ENCODE results near the gene WDFY4.

The WDFY4 gene

DNA sequence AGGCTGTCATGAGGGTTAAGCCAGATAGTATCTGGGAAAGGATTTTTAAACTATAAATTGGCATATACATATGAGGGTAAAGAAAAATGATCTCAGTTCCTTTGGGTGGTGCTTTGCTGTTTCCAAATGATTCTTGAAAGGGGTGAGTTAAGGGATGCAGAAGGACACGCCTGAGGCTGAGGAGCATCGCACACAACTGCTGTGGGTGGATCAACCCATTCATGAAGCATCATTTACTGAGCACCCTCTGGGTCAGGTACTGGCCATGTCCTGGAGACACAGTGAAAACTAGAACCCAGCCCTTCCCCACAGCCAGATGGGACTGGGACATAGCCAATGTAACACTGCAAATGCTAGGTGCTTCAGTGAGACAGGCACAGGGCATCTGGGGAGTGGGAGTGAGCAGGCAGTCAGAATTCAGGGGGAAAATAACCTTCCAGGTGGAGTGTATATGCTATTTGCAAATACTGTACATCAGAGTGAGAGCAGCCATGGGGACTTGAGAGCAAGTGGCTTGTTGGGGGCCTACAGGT, 112.1 kb downstream of the WDFY4 start:
- DNase-seq (ENCODE audit: low spot score), result no peak

DNA sequence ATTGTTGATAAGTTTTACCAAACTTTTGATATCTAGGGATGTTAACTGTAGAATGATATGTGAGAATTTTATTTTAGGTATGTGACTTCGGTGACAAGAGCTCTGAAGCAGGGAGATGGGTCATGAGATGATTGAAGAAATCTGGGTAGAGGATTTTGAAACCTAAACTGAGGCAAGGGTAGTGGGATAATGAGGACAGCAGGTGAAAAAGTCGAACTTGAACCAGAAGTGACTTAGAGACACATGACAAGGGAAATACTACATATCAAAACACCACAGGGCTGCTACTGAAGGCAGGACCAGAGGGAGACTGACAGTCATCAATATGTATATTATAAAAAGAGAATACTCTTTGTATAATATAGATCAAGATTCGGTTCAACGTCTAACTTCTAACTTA, 113.2 kb downstream of the WDFY4 start:
- no peak for DNase-seq (ENCODE audit: low spot score)

DNA sequence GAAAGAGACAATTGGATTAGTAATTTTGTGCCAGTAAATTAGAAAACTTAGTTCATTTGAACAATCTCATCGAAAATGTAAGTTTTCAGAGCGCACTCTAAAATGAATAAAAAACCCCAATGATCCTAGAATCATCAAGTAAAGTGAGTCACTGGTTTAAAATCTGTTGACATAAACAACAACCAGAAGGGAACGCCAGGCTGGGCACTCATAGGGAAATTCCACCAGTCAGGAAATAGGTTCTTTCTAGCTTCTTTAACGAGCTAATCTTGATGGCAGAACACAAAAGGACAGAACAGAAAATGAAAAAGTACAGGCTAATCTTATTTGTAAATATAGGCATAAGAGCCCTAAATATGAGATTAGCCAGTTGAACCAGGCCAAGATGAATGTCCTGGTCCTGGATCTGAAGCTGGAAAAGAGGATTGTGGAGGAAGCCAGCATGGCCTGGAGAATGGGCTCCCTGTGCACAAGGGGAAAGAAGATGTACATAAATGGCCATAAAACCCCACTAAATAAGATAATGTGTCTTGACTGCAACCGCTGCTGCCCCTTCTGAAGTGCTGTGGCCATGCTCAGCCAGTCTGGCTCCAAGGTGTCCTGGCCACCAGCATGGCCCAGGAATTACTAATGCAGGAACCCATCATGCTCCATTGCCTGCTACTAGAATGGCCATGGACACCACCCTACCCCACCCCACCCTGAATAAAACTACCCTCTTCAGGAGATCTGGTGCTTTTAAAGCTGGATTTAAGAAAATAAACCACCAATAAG, 114.0 kb downstream of the WDFY4 start:
- DNase-seq (ENCODE audit: low spot score), result no peak

DNA sequence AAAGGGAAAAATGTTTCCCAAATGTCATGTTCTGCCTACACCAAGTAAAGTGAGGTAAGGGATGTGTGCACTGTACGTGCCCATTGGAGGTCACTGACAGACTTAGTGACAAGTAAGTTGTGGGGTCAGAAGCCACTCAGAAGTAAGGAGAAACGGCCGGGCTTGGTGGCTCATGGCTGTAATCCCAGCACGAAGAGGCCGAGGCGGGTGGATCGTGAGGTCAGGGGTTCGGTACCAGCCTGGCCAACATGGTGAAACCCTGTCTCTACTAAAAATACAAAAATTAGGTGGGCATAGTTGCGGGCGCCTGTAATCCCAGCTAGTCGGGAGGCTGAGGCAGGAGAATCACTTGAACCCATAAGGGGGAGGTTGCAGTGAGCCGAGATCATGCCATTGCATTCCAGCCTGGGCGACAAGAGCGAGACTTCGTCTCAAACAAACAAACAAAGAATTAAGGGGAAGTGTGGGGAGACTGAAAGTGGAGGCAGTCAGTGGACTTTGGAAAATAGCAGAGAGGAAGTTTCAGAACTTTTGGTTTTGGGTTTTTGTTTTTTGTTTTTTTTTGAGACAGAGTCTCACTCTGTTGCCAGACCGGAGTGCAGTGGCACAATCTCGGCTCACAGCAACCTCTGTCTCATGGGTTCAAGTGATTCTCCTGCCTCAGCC, 114.8 kb downstream of the WDFY4 start:
- no peak for DNase-seq (ENCODE audit: low spot score)

DNA sequence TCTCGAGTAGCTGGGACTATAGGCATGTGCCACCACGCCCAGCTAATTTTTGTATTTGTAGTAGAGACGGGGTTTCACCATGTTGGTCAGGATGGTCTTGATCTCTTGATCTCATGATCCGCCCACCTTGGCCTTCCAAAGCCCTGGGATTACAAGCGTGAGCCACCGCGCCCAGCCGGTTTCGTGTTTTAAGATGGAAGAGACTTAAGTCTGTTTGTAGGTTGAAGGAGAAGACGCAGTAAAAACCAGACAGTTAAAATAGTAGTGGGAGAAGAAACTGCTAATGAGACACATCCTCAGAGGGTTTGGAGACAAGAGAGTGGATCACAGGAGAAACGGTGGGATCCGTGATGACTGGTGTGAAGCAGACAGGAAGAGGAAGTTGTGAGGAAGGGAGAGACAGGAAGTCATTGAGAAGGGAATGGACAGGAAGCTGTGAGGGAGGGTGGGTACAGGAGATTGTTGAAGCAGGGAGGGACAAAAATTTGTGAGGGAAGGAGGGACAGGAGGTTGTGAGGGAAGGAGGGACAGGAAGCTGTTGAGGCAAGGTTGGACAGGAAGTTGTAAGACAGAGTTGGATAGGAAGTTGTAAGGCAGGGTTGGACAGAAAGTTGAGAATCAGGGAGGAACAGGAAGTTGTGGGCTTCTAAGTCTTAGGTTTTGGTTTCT, 115.5 kb downstream of the WDFY4 start:
- DNase-seq (ENCODE audit: low spot score), result no peak

DNA sequence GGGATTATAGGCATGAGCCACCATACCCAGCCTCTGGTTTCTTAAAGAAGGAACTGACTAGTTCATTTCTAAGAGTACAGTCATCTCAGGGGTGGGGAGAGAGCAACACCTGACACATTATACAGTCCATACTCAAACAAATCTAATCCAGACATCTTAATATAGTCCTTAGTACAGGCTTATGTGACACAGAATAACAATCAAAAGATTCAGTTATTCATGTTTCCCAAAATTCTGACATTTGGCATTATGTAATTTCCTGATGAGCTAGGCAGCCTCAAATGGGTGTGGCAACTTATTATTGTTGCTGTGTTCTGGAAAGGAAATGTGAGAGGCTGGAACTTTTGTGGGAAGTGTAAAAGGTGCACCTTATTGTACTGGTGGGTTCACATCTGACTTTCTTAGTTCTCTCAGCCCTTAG, 116.3 kb downstream of the WDFY4 start:
- DNase-seq (ENCODE audit: low spot score), result no peak

GRCh38 chr10:48802611-48803071, 118.0 kb downstream of the WDFY4 start:
- no peak for DNase-seq (ENCODE audit: low spot score)

DNA sequence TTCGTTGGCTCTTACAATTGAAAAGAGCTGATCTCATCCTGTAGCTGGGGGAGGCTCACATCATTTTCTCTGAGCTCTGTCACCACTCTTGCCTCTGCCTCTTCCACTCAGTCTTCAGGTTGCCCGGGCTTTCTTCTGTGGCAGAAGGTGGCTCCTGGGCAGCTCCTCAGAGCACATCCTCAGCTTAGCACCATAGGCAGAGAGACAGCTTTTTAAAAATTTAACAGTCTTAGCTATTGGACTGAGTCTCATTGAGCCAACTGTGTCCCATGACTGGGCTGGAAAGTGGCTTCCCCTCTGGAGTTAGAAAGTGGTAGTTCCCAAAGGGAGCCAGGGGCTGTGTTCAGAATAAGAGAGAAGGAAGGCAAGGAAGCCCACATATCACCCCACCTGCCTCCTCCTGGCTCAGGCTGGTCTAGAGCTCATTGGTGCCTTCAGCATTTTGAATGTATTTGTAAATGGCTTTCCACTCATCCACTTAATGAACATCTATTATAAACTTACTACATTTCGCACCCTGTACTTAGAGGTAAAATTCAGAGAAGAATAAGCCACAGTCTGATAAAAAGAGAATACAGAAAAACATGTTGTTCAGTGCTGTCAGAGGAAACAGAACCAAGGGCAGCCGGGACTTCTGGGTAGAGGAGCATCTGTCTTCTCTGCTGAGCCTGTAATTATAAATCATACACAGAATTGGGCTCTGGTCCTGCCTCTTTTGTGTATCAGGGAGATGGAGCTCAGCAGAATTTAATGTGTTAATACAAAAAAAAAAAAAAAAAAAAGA, 119.3 kb downstream of the WDFY4 start:
- DNase-seq (ENCODE audit: low spot score), result no peak

DNA sequence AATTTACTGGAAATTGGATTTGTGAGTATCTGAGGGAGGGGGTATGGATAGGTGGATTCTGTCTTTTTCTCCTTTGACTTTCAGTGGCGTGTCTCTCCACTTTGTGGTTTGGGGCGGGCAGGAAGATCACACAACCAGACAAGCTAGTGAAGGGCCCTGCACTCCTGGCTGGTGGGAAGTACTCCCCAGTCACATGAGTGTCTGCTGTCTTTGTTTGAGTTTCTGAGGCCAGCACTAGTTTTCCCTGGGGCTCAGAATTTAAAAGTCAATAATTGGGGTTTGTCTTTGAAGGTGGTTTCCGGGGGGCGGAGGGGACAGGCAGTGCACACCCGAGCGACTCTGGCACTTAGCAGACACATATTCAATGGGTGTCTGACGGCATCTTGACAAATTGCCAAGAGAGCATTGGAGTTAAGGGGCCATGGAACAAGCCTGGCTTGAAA, 120.1 kb downstream of the WDFY4 start:
- DNase-seq (ENCODE audit: low spot score), result no peak

DNA sequence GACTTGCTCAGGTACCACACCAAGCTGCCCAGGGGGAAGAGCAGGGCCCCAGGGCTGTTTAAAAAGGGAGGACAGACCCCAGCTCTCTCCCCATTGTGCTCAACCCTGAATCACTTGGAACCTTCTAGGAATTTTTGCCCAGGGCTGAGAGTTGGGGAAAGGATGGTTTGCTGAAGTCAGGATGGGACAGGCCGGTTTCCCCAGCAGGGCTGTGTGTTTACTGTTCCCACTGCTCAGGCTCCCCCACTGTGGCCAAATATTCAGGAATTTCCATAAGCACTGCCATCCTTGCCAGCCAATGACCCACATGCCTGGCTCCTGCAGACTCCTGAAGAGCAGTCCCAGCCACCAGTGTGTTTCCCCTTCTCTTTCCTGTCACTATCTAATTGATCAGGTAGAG, 120.7 kb downstream of the WDFY4 start:
- DNase-seq (ENCODE audit: low spot score), result no peak

- DNase-seq (ENCODE audit: low spot score), result no peak
Observed at GRCh38 chr10:48805848-48806247, 121.2 kb downstream of the WDFY4 start.

- no peak for DNase-seq (ENCODE audit: low spot score)
Observed at GRCh38 chr10:48806342-48806741, 121.7 kb downstream of the WDFY4 start.

- DNase-seq (ENCODE audit: low spot score), result no peak
Observed at GRCh38 chr10:48807791-48808470, 123.3 kb downstream of the WDFY4 start.

- no peak for DNase-seq (ENCODE audit: low spot score)
Observed at GRCh38 chr10:48809261-48809660, 124.6 kb downstream of the WDFY4 start.

- DNase-seq (ENCODE audit: low spot score), result no peak
Observed at GRCh38 chr10:48811461-48811860, 126.8 kb downstream of the WDFY4 start.

GRCh38 chr10:48811917-48812316, 127.2 kb downstream of the WDFY4 start:
- DNase-seq (ENCODE audit: low spot score), result no peak

GRCh38 chr10:48813291-48813690, 128.6 kb downstream of the WDFY4 start:
- no peak for DNase-seq (ENCODE audit: low spot score)

GRCh38 chr10:48813825-48814224, 129.2 kb downstream of the WDFY4 start:
- no peak for DNase-seq (ENCODE audit: low spot score)

DNA sequence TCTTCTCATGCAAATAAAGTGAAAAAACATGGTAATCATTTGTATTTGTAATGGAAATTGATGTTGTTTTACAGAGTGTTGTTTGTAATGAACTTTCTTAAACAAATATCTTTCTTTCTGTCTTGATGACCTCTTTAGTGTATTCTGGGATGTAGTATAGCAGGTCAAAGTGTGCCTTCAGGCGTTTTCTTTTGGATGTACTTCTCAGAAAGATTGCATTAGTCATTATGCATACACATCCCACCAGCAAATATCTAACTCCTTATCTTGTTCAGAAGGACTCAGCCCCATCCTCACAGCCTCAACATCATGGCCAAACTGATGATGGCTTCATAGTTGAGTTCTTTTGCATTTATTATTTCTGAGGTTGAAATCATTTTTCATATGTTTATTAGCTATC, 130.3 kb downstream of the WDFY4 start:
- DNase-seq (ENCODE audit: low spot score), result no peak

DNA sequence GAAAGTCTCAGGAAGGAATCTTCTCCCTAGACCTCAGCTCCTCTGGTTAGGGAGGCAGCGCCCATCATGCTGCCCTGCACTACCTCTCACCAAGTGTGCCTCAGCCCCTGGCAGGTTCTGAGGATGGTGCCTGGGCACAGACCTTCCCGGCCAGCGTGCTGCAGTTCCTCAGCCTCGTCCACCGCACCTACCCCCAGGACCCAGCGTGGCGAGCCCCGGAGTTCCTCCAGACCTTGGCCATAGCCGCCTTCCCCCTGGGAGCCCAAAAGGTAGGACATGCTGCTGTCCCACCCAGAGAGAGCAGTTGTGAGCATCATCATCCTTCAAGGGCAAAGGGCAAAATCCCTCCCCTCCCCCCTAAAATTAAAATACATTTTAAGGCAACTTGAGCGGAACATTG, 132.5 kb downstream of the WDFY4 start:
- DNase-seq (ENCODE audit: low spot score), result no peak

- DNase-seq (ENCODE audit: low spot score), result no peak
Observed at GRCh38 chr10:48818081-48818480, 133.4 kb downstream of the WDFY4 start.

All from cerebellar cortex (tissue), 1 donor.